GM23248 (cell line): ENCODE results near the gene ZNF177. TPM values are rescaled to one million over a fixed set of nuclear protein-coding genes. Genes with fewer than 3 reads are reported as not detected.
A peak's percentile ranks its signal among the peaks of the same experiment; 100 is the strongest.

Source experiments
- DNase-seq: peaks from one replicate; pipeline ENCODE4 v3.0.0-alpha.2; 2015
- H2AFZ ChIP-seq: fragments of 200-600 bp; sonication (generic); 2 replicates; pipeline ENCODE4 v1.6.1; 2016; ENCODE audit warnings: antibody characterized with exemption
- H3F3A ChIP-seq: fragments of 200-600 bp; sonication (generic); 2 replicates; pipeline ENCODE4 v1.6.1; 2016; ENCODE audit warnings: mild to moderate bottlenecking, antibody characterized with exemption, mixed run types; ENCODE audit not compliant: insufficient read depth
- H3K27ac ChIP-seq: fragments of 200-600 bp; sonication (generic); 2 replicates; pipeline ENCODE4 v1.5.1; 2016; ENCODE audit warnings: mild to moderate bottlenecking
- H3K27me3 ChIP-seq: fragments of 200-600 bp; sonication (generic); replicated peaks from 2 replicates; pipeline ENCODE4 v1.6.1; 2016; ENCODE audit warnings: mild to moderate bottlenecking; ENCODE audit not compliant: insufficient read depth
- H3K36me3 ChIP-seq: fragments of 200-600 bp; sonication (generic); 2 replicates; pipeline ENCODE4 v1.6.1; 2016; ENCODE audit warnings: low read depth, mild to moderate bottlenecking
- H3K4me1 ChIP-seq: fragments of 200-600 bp; sonication (generic); 2 replicates; pipeline ENCODE4 v1.6.1; 2016; ENCODE audit warnings: mild to moderate bottlenecking; ENCODE audit not compliant: insufficient read depth
- H3K4me2 ChIP-seq: fragments of 200-600 bp; sonication (generic); one replicate; pipeline ENCODE4 v1.6.1; 2016; ENCODE audit warnings: mild to moderate bottlenecking; ENCODE audit not compliant: unreplicated experiment
- H3K4me3 ChIP-seq: fragments of 200-600 bp; sonication (generic); 2 replicates; pipeline ENCODE4 v1.5.1; 2016; ENCODE audit warnings: mild to moderate bottlenecking
- H3K79me2 ChIP-seq: fragments of 200-600 bp; sonication (generic); 2 replicates; pipeline ENCODE4 v1.6.1; 2016; ENCODE audit warnings: mild to moderate bottlenecking; ENCODE audit not compliant: insufficient read depth
- H3K9ac ChIP-seq: fragments of 200-600 bp; sonication (generic); 2 replicates; pipeline ENCODE4 v1.6.1; 2016; ENCODE audit warnings: mild to moderate bottlenecking
- H3K9me2 ChIP-seq: fragments of 200-600 bp; sonication (generic); 2 replicates; pipeline ENCODE4 v1.6.1; 2016; ENCODE audit warnings: mixed run types, mild to moderate bottlenecking, moderate library complexity; ENCODE audit not compliant: insufficient read depth
- H3K9me3 ChIP-seq: fragments of 200-600 bp; sonication (generic); one replicate; pipeline ENCODE4 v1.6.1; 2017; ENCODE audit warnings: low read depth
- H4K20me1 ChIP-seq: fragments of 200-600 bp; sonication (generic); 2 replicates; pipeline ENCODE4 v1.6.0; 2016; ENCODE audit not compliant: insufficient read depth
- EZH2 ChIP-seq: fragments of 200-600 bp; sonication (generic); IDR thresholded peaks from 2 replicates; pipeline ENCODE4 v1.6.1; 2018; ENCODE audit warnings: antibody characterized with exemption, mild to moderate bottlenecking; ENCODE audit not compliant: insufficient read depth, poor library complexity, severe bottlenecking
- EZH2phosphoT487 ChIP-seq: fragments of 200-600 bp; sonication (generic); IDR thresholded peaks from 2 replicates; pipeline ENCODE4 v1.6.1; 2018; ENCODE audit warnings: antibody characterized with exemption, moderate library complexity, mild to moderate bottlenecking, low read depth; ENCODE audit not compliant: insufficient read depth
- WGBS, 2 experiments: methylation state at CpG; one replicate each; pipeline ENCODE4 v1.1.6; 2015 to 2017; ENCODE audit warnings: low lambda C conversion rate in 2 of 2, low coverage in 1 of 2; ENCODE audit errors: missing lambda C conversion rate in 2 of 2; 5-methylcytosine and 5-hydroxymethylcytosine counted together
- in situ Hi-C: fragments of 300-500 bp; cut with MboI; formaldehyde crosslinking; loops from 2 replicates; pipeline ENCODE4 v1.15.0; 2020
- polyA plus RNA-seq: library from polyadenylated mRNA; unstranded; fragments of >200 nt; fragmentation: Nextera tagmentation; extraction: Ambion mirVana; gene quantifications from 2 replicates; pipeline ENCODE4 v1.2.1, GENCODE V29; 2016
- total RNA-seq: library from RNA; depleted of rRNA; stranded (reverse); fragments of >200 nt; shearing (Covaris generic); gene quantifications from 2 replicates; pipeline ENCODE4 v1.2.3, GENCODE V29; 2014

ZNF177 gene
- total and polyA plus RNA-seq, 2 experiments from 2014 or later, result 0.61 to 3.2 TPM

GRCh38 chr19:9406798-9407352, 44.1 kb downstream of the ZNF177 start:
- Histone ChIP-seq H3K36me3 (peaks cover 6% of the 10 kb centered on the region; the same call in 1 of the 2 replicates), H3K27ac (peak overlapping the region; percentile 36), H3K79me2 (peaks cover 38% of the 10 kb centered on the region), H4K20me1 (no peaks in the 10 kb centered on the region), H3K4me1 (0 out of 2 replicates have a peak, but pooled peaks cover 6% of the 10 kb centered on the region), H3K4me3 (peak overlapping the region; percentile 83), H2AFZ (peak overlapping the region; percentile 96), H3F3A (peaks cover 8% of the 10 kb centered on the region; the same call in 1 of the 2 replicates), H3K4me2 (peak overlapping the region; percentile 79), H3K9ac (peak overlapping the region; percentile 79), H3K9me3 (no peaks in the 10 kb centered on the region), H3K9me2 (no peaks in the 10 kb centered on the region), H3K27me3 (no peaks in the 10 kb centered on the region)
- DNase-seq, result peak; percentile 95
- WGBS, 2 experiments, result 3 to 5% methylated on average over 32 to 37 of the region's 39 CpGs
- TF ChIP-seq EZH2phosphoT487 (no peak), EZH2 (no peak)
- in situ Hi-C loops, result no loop called here

GRCh38 chr19:9407827-9408226, 45.0 kb downstream of the ZNF177 start:
- in situ Hi-C loops, result no loop called here
- Histone ChIP-seq H3K27ac (peak overlapping the region; percentile 36; the same call in 1 of the 2 replicates), H3K4me3 (peak overlapping the region; percentile 83)

GRCh38 chr19:9413240-9413954, 50.6 kb downstream of the ZNF177 start:
- in situ Hi-C loops, result no loop called here
- H4K20me1 ChIP-seq, result no peaks in the 10 kb centered on the region
- TF ChIP-seq EZH2phosphoT487 (no peak), EZH2 (no peak)
- H3F3A ChIP-seq, result no peaks in the 10 kb centered on the region
- 97 to 98% methylated on average over 14 of the region's 14 CpGs for WGBS, 2 experiments
- no peak overlapping the region for H3K4me3 ChIP-seq
- no peaks in the 10 kb centered on the region for H3K79me2 ChIP-seq
- H3K36me3 ChIP-seq, result peaks cover 66% of the 10 kb centered on the region
- DNase-seq, result peak; percentile 6
- H3K27ac ChIP-seq, result no peak overlapping the region
- H3K9me3 ChIP-seq, result peaks cover 9% of the 10 kb centered on the region
- no peak overlapping the region for H2AFZ ChIP-seq
- H3K4me1 ChIP-seq, result no peaks in the 10 kb centered on the region
- no peak overlapping the region for H3K9ac ChIP-seq
- no peaks in the 10 kb centered on the region for H3K9me2 ChIP-seq
- no peaks in the 10 kb centered on the region for H3K27me3 ChIP-seq
- H3K4me2 ChIP-seq, result no peak overlapping the region

More at GRCh38 chr19:9407827-9408226, 45.0 kb downstream of the ZNF177 start:
- H2AFZ ChIP-seq, result peak overlapping the region; percentile 96
- H3K27me3 ChIP-seq, result no peaks in the 10 kb centered on the region
- H3K79me2 ChIP-seq, result peaks cover 38% of the 10 kb centered on the region
- WGBS, 2 experiments, result 90 to 100% methylated on average over 5 of the region's 5 CpGs
- H3K9ac ChIP-seq, result peak overlapping the region; percentile 79
- peaks cover 15% of the 10 kb centered on the region for H3K36me3 ChIP-seq
- TF ChIP-seq EZH2 (no peak), EZH2phosphoT487 (no peak)
- H4K20me1 ChIP-seq, result no peaks in the 10 kb centered on the region
- no peaks in the 10 kb centered on the region for H3K9me2 ChIP-seq
- no peak for DNase-seq
- peak overlapping the region; percentile 79 for H3K4me2 ChIP-seq
- peaks cover 8% of the 10 kb centered on the region; the same call in 1 of the 2 replicates for H3F3A ChIP-seq
- no peaks in the 10 kb centered on the region for H3K9me3 ChIP-seq
- H3K4me1 ChIP-seq, result 0 out of 2 replicates have a peak, but pooled peaks cover 6% of the 10 kb centered on the region

GRCh38 chr19:9427941-9428340, 65.1 kb downstream of the ZNF177 start:
- H4K20me1 ChIP-seq, result no peaks in the 10 kb centered on the region
- no peaks in the 10 kb centered on the region for H3K9me3 ChIP-seq
- H3K4me3 ChIP-seq, result no peak overlapping the region
- H2AFZ ChIP-seq, result no peak overlapping the region
- H3K36me3 ChIP-seq, result no peaks in the 10 kb centered on the region; the same call in 1 of the 2 replicates
- no peaks in the 10 kb centered on the region for H3F3A ChIP-seq
- no peak for DNase-seq
- no peak overlapping the region for H3K9ac ChIP-seq
- no peak overlapping the region for H3K4me2 ChIP-seq
- H3K4me1 ChIP-seq, result no peaks in the 10 kb centered on the region
- in situ Hi-C loops, result no loop called here
- TF ChIP-seq EZH2phosphoT487, result no peak
- TF ChIP-seq EZH2, result no peak
- no peaks in the 10 kb centered on the region for H3K9me2 ChIP-seq
- no peaks in the 10 kb centered on the region for H3K27me3 ChIP-seq
- no peak overlapping the region for H3K27ac ChIP-seq
- H3K79me2 ChIP-seq, result peaks cover 11% of the 10 kb centered on the region
- 87 to 89% methylated on average over 6 of the region's 6 CpGs for WGBS, 2 experiments
